UCSD-AML1 (cell line): Measurements from ENCODE around the gene SMC6.

Experiments
- DNase-seq: peaks from one replicate; lab custom pipeline; 2025; ENCODE audit not compliant: unreplicated experiment; lab: John Stamatoyannopoulos, UW

Gene SMC6

GRCh38 chr2:17652681-17653394 lies 100.8 kb downstream of the SMC6 start:
- DNase-seq, result no peak

- DNase-seq, result no peak
These were observed 104.6 kb downstream of the SMC6 start for GRCh38 chr2:17649026-17649425.

GRCh38 chr2:17648581-17648980 lies 105.0 kb downstream of the SMC6 start:
- peak; percentile 43 for DNase-seq

GRCh38 chr2:17646838-17647701 lies 106.5 kb downstream of the SMC6 start:
- DNase-seq, result no peak

GRCh38 chr2:17646081-17646554 lies 107.5 kb downstream of the SMC6 start:
- no peak for DNase-seq

- no peak for DNase-seq
These were observed 108.5 kb downstream of the SMC6 start for GRCh38 chr2:17644997-17645720.

GRCh38 chr2:17643031-17643615 lies 110.5 kb downstream of the SMC6 start:
- DNase-seq, result no peak

- DNase-seq, result no peak
These were observed 113.2 kb downstream of the SMC6 start for GRCh38 chr2:17640406-17640805.

- DNase-seq, result no peak
These were observed 115.3 kb downstream of the SMC6 start for GRCh38 chr2:17638196-17638743.

GRCh38 chr2:17637131-17637906 lies 116.3 kb downstream of the SMC6 start:
- DNase-seq, result no peak

- DNase-seq, result no peak
These were observed 117.4 kb downstream of the SMC6 start for GRCh38 chr2:17636257-17636656.

- DNase-seq, result no peak
These were observed 118.6 kb downstream of the SMC6 start for GRCh38 chr2:17634997-17635396.

- DNase-seq, result no peak
These were observed 123.5 kb downstream of the SMC6 start for GRCh38 chr2:17630089-17630488.

GRCh38 chr2:17628349-17629261 lies 125.0 kb downstream of the SMC6 start:
- DNase-seq, result no peak

- no peak for DNase-seq
These were observed 126.2 kb downstream of the SMC6 start for GRCh38 chr2:17627434-17627833.

- DNase-seq, result no peak
These were observed 126.6 kb downstream of the SMC6 start for GRCh38 chr2:17626986-17627385.

- no peak for DNase-seq
These were observed 128.2 kb downstream of the SMC6 start for GRCh38 chr2:17625446-17625845.

GRCh38 chr2:17621781-17622180 lies 131.8 kb downstream of the SMC6 start:
- no peak for DNase-seq

GRCh38 chr2:17620841-17621240 lies 132.8 kb downstream of the SMC6 start:
- DNase-seq, result no peak
